Suppressor macrophage treated with lipopolysaccharide for 4 hours (primary cell): ENCODE measurements around the gene GADD45B.
"Not testable (repeated sequence)": the region's sequence is repeated elsewhere in the genome, so short reads cannot be mapped to it uniquely, and the experiment has no call there.

Source experiments
- DNase-seq: peaks from one replicate; pipeline ENCODE4 v3.0.0-alpha.2; 2020

GADD45B gene

GRCh38 chr19:2469915-2470200, 6.1 kb upstream of the GADD45B start:
- not testable (repeated sequence) for DNase-seq

DNA sequence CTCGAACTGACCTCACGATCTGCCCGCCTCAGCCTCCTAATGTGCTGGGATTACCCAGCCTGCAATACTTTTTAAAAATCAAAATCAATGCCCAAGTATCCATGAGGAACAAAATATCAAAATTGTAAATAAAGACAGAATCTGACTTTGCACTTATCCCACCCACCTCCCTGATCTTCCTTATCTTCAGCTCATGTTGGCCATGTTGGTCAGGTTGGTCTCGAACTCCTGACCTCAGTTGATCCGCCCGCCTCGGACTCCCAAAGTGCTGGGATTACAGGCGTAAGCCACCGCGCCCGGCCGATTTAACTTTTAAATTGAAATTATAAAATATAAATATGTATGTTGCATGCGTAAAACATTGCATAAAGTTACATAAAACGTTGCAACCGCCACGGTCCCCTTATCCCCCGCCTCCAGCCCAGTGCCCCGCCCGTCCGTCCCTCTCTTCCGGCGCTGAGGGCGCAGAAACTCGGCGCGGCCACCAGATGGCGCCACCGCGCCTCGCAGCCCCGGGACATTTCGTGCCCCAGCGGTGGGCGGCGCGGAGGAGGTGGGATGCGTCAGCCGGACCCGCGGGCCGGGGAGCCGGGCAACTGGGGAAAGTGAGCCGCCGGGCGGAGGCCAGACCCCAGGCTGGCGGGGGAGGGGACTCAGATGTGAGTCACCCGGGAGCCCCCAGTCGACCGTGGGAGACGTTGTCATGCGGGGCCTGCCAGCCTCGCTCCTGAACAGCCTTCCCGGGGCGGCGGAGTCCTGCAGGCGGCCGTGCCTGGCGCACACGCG, 1.5 kb upstream of the GADD45B start:
- DNase-seq, result peak; percentile 98

DNA sequence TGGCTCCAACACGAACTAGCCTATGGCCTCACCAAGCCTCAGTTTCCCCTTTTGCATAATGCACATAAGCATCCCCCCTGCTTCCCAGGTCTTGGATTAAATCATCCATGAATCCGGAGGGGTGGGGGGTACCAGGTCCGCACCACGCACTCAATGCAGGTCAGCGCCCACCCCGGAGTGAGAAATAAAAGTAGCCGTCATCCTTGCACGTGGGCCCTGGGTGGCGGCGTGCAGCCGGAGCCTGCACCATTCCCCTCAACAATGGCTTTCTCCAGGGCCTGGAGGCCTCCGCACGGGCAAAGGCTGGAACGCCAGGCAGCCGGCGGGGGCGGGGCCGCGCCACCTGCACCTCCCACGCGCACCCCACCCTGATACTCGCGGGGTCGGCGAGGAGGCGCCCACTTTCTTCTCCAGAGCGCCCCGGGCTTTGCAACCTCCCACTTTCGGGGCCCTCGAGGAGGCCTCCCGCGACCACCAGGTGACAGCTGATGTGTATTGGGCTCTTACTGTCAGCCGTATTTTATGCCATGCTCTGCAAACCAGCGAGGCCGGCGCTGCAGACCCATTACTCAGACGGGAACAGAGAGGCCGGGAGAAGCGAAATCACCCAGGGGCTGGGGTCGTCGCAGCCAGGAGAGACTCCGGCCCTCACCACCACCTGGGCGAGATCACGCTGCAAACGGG, 767 bp upstream of the GADD45B start:
- DNase-seq, result peak; percentile 73

DNA sequence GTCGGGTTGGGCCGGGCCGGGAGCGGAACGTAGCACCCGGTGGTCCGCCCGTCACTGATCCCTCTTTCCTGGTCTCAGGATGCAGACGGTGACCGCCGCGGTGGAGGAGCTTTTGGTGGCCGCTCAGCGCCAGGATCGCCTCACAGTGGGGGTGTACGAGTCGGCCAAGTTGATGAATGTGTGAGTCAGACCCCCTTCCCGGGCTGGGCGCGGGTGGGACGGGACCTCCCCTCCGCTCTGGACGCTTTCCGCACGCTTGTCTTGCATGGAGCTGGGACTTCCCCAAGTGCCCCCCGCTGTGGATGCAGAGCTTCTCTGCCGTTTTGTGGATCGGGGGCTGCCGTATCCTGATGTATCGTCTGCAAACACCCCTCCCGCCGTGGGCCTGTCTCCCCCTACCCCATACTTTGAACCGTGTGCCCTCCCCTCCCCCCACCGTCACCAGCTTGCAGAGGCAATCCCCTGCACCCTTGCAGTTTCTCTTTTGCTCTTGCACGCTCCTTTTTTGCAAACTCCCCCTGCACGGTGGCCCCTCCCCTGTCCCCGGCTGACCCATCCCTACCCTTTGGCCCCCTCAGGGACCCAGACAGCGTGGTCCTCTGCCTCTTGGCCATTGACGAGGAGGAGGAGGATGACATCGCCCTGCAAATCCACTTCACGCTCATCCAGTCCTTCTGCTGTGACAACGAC, 669 bp downstream of the GADD45B start:
- DNase-seq, result peak; percentile 86

DNA sequence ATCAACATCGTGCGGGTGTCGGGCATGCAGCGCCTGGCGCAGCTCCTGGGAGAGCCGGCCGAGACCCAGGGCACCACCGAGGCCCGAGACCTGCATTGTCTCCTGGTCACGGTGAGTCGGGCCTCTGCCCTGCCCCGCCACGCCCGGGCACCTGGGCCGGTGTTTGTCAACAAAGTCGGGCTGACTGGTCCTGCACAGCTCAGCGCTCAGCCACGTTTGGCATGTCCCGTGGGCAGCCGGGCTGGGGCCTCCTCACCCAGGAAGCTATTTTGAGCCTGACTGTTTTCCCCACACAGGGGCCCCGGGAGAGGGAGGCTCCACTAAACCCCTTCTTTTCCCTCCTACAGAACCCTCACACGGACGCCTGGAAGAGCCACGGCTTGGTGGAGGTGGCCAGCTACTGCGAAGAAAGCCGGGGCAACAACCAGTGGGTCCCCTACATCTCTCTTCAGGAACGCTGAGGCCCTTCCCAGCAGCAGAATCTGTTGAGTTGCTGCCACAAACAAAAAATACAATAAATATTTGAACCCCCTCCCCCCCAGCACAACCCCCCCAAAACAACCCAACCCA, 1.3 kb downstream of the GADD45B start:
- DNase-seq, result peak; percentile 47

GRCh38 chr19:2477732-2478191, 1.8 kb downstream of the GADD45B start:
- peak; percentile 56 for DNase-seq

- DNase-seq, result peak; percentile 70
These were observed 2.4 kb downstream of the GADD45B start for GRCh38 chr19:2478278-2478755.

- DNase-seq, result peak; percentile 97
These were observed 3.0 kb downstream of the GADD45B start for GRCh38 chr19:2478756-2479555.

GRCh38 chr19:2479556-2480194, 3.7 kb downstream of the GADD45B start:
- DNase-seq, result no peak

DNA sequence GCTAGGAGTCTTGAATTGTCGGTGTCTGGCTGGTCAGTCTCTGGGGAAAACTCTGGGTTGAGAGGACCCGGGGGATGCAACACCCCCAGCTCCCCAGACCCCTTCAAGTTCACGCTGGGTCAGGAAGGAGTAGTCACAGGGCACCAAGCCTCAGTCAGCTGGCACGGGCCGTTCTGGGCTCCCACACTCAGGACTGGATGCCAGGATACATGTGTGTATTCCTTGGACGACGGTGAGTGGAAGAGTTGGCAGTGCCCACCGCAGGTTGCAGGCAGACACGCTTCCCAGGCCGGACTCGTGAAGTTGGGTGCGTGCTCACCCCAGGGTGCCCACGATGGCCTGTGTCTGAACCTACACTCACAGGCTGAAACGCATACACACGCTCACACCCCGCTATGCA, 5.5 kb downstream of the GADD45B start:
- peak; percentile 17 for DNase-seq

DNA sequence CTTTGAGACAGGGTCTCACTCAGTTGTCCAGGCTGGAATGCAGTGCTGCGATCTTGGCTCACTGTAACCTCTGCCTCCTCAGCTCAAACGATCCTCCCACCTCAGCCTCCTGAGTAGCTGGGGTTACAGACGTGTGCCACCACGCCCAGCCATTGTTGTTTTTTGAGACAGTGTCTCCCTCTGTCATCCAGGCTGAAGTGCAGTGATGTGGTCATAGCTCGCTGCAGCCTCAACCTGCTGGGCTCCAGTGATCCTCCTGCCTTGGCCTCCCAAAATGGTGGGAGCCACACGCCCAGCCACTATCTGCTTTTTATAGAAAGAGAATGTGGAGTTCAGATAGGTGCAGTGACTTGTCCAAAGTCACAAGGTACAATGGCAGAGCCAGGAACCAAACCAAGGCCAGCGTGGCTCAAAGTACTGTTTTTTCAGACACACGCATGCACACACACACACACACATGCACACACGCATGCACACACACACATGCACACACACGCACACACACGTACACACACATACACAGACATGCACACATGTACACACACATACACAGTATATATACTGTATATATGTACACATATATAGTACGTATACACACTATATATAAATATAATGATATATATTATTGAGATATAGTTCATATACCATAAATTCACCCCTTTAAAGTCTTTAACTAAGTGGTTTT, 6.6 kb downstream of the GADD45B start:
- no peak for DNase-seq

DNA sequence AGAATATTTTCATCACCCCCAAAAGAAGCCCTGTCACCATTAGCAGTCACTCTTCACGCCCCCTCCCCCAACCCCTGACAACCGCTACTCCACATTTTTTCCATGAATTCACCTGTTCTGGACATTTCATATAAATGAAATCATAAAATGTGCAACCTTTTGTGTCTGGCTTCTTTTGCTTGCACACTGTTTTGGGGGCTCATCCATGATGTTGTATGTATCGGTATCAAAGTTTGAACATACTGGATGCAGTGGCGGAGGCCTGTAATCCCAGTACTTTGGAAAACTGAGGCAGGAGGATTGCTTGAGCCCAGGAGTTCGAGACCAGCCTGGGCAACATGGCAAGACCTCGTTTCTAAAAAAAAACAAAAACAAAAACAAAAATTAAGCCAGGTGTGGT, 7.2 kb downstream of the GADD45B start:
- DNase-seq, result no peak

- DNase-seq, result no peak
These were observed 7.7 kb downstream of the GADD45B start for GRCh38 chr19:2483484-2484151.

- DNase-seq, result no peak
These were observed 8.4 kb downstream of the GADD45B start for GRCh38 chr19:2484178-2484937.

DNA sequence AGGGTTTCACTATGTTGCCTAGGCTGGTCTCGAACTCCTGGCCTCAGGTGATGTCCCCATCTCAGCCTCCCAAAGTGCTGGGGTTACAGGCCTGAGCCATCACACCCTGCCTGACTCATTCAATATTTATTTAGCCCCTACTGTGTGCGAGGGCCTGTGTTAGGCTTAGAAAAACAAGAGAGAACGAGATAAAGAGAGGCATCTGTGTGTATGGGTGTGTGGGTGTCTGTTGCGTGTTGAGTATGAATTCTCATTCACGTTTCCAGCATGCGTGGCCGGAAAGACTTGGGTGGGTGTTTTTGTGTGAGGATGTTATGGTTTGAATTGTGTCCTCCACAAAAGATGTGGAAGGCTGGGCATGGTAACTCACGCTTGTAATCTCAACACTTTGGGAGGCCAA, 9.5 kb downstream of the GADD45B start:
- DNase-seq, result no peak

DNA sequence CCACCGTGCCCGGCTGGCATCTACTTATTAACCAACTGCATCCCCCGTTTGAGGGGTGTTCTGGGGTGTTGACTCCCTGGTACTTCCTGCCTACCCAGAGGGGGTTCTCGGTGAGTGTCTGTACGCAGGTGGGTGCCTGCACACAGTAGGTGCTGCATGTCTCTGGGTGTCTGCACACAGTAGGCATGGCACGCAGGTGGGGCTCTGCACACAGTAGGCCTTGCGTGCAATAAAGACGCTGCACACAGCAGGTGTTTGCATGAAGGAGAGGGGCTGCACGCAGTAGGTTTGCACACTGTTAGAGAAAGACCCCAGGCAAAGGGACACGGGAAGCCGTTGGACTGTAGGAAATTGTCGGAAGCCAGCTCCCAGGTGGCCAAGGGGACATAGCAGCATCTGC, 11.2 kb downstream of the GADD45B start:
- no peak for DNase-seq

- DNase-seq, result peak; percentile 41
These were observed 11.9 kb downstream of the GADD45B start for GRCh38 chr19:2487842-2488241.

DNA sequence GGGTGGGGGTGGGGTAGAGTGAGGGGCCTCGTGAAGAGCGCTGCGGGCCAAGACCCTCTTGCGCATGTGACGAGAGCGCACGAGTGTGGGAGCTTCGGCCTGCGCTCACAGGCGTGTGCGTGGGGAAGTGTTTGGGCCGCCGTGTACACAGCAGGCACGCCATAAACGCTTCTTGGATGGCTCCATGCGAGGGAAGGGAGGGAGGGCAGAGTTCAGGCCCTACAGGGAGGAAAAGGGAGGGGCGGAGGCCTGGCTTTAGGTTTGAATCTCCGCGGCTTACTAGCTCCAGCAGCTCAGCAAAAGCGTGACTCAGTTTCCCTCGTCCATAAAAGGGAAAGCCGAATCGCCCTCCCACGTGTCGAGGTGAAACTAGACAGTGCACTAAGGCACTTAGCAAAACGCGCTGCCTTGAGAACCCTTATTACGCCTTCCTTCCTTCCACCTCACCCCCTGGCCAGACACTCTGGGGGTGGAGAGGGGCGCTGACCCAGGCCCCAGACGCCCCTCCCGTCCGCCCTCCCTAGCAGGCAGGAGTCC, 12.5 kb downstream of the GADD45B start:
- DNase-seq, result no peak

DNA sequence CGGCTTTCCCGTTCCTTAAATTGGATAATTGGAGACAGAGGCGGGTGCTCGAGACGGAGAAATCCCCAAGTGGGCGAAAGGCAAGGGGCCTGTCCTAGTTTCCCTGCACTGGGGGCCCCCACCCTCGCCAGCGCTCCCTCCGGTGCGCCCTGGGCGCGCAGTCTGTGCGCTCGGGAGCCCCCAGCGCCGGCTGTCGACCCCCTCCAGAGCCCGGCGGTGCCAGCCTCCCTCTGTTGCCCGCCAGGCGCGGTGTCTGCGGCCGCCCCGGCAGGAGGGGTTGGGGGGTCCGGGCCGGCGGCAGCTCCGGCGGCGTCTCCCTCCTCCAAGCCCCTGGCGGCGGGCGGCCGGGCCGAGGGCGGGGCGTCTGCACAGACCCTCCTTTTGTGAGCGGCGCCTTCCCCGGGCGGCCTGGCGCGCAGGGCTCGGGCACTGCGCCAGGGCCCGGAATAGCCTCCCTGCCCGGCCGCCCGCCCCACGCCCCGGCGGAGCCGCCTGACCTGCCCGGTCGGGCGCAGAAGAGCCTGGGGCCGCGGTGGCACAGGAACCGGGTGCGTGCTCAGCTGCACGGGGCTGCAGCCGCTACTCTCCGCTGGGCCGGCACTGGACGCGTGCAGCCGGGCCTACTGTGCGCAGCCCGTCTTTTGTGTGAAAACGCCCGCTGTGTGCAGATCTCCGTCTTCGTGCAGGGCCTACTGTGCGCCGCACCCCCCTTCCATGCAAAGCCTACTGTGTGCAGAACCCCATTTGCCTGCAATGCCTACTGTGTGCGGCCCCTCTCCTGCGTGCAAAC, 13.2 kb downstream of the GADD45B start:
- DNase-seq, result peak; percentile 67
